CD1c-positive myeloid dendritic cell (primary cell): Measurements from ENCODE around the gene MED26.
A peak's percentile ranks its signal among the peaks of the same experiment; 100 is the strongest.

Source experiments
- DNase-seq: peaks from one replicate; pipeline ENCODE4 v3.0.0-alpha.2; 2016; ENCODE audit errors: extremely low spot score

MED26 gene

GRCh38 chr19:16588824-16589577 is 39.0 kb downstream of the MED26 start:
- no peak for DNase-seq

DNA sequence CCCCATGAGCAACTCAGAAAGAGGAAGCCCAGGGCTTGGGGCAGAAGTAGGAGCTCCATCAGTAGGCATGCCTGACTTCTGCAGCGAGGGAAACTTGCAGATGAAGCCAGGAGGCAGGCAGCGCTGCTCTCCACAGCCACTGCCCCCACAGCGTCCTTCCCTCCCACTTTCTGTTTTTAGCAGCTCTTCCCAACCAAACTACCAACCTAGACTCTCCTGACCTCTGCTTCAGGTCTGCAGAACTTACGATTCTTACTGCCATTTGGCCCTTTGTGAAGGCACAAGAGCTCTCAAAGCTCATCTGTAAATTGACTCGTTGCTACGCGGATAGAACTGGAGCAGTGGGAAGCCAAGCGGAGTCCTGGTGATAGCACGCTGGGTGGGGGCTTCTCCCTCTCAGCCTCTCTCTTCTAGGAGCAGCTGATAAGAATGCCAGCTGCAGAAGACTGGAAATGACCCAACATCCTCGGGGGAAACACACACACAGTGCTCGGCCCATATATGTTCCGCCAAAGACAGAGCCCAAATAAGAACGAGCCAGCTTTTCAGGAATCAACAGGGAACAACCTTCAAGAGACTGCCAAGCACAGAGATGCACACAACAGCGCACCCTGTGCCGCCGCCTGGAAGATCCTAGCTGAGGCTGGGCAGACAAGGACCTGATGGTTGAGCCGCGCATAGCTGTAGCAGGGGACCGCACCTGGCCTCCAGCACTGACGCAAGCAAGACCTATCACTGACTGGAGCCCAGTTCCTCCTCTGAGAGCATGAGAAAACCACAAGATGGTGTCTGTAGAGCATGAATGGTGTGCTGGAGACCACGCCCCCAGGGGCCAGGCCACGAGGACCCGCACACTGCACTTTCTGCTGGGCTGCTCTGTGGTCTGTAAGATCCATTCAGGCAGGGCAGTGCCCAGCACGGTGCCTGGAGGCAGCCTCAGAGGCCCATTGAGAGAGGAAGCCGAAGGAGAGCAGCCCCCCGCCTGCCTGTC is 39.9 kb downstream of the MED26 start:
- peak; percentile 62 for DNase-seq

- DNase-seq = peak; percentile 90
These were observed 40.8 kb downstream of the MED26 start for GRCh38 chr19:16586991-16587832.

GRCh38 chr19:16586477-16586871 is 41.5 kb downstream of the MED26 start:
- no peak for DNase-seq

DNA sequence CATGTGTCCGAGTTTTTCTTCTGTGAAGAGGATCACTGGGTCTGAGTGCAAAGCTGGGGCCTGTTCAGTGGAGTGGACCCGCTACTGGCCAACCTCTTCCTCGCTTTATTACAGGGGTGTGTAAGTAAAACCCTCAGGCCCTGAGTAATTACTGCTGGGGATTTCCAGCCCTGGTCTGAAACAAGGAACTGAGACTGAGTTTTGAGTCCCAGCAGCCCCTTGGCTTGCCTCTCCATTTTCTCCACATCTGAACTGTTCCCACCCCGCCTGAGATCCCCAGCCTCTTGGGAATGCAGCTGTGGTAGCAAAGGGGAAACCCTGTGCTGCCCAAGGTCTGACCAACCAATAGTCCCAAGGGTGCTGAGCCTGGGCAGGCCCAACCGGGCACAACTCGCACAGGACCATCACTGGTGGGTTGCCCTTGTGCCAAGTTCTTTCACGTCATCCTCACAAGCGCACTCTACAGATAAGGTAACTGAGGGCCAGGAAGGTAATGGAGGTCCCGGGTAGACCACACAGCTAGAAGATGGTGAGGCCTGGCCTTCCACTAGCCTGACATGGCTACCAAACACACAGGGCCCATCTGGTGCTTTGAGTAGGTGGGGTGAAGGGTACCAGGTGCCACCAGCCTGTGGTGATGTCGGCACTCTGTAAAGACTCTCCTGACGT is 42.1 kb downstream of the MED26 start:
- DNase-seq = peak; percentile 89

DNA sequence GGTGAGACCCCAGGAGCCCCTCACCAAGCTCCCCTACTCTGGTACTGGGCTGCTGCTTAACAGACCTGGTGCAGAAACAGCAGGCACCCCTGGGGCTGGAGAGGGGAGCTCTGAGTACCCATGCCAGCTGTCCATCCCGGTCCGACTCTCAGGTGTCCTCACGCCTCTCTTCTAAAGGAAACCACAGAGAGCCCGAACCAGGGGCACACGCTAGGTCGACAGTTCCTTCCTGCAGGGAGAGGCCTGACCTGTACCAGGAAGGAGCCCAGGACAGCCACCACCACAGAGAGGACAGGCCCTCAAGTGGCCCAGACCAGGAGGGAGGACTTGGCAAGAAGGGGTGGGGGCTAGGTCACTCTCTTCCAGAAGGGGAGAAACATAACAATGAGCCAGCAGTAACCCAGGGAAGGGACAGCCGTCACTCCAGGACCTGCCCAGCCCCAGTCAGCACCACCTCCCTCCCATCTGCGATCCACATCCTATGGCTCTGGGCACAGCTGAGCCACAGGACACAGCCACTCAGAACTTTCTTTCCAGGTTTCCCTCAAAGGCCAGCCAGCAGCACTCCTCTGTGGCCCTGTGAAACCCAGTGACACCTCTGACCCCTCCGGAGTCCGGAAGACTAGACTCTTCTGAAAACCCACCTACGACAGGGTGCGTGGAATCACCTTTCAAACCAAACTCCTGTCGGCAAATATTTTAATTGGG is 42.8 kb downstream of the MED26 start:
- DNase-seq = no peak

GRCh38 chr19:16584248-16585093 is 43.5 kb downstream of the MED26 start:
- DNase-seq = peak; percentile 94

DNA sequence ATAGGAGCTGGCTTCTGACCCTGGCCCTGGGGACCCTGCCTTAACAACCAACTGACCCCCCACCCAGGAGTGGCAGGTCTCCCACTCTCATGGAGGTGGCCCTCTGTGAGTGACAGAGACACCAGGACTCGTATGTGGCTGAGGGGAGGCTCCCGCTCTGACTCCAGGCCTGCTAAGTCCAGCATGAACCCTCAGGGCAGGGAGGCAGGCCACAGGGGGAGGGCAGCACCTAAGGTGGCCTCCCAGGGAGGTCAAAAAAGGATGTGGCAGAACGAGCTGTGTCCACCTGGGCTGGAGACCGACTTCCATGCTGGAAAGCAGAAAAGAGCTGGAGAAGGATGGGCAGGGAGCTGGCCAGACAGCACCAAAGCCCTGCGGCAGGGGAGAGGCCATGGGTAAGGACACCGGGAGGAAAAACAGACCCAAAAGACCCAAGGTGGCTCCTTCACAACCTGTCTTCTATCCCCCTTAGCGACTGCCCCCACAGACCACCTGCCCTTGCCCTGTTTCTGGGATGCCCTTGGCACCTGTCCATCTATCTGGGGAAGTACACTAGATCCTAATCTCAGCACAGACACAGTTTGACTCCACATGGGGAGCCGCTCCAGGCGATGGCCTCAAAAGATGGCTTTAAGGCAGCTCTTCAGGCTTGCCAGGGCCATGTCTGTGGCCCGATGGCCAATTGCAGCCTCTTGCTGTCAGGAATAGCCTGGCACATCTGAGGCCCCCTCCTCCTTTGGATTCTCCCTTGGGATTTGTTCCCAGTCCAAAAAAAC is 45.3 kb downstream of the MED26 start:
- DNase-seq = no peak

GRCh38 chr19:16581971-16582343 is 46.0 kb downstream of the MED26 start:
- DNase-seq = no peak

GRCh38 chr19:16581145-16581970 is 46.6 kb downstream of the MED26 start:
- no peak for DNase-seq

DNA sequence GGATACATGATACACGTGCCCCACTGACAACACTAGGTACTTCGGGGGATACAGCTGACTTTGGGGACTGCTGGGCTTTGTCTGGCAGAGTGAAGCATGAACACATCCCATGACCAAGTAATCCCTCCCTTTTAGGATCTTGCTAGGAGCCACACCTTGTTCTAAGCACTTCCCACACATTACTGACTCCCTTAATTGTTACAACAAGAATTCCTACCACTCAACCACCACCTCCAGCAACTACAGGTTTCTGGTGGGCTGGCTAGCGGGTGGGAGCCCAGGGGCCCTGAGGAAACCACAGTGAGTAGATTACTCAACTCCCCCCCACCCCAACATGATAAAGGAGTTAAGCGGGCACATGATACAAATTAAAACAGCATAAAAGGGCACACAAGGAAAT is 48.6 kb downstream of the MED26 start:
- no peak for DNase-seq

DNA sequence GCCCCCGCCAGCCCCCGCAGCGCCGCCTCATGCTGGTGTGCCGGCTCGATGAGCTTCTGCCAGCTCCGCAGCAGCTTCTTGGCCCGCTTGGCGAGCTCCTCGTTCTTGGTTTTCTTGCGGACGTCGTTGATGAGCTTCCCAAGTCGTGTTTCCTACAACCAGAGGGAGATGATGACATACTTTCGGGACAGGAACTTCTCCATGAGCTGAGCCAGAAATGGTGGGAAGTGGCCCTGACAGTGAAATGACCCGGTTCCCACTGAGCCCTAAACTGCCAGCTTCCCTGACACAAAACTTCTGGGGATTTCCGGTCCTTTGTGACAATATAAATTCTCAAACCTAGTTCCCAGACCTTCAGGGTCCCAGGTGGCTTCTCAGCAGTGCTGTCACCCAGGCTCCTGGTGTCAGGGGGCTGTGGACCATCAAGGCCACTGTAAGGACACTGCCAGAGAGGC is 50.4 kb downstream of the MED26 start:
- no peak for DNase-seq

GRCh38 chr19:16576690-16577530 is 51.1 kb downstream of the MED26 start:
- no peak for DNase-seq

GRCh38 chr19:16575861-16576689 is 51.9 kb downstream of the MED26 start:
- DNase-seq = no peak

GRCh38 chr19:16575282-16575681 is 52.7 kb downstream of the MED26 start:
- DNase-seq = no peak

GRCh38 chr19:16573925-16574324 is 54.1 kb downstream of the MED26 start:
- DNase-seq = no peak
